ENCODE measurements around the gene DCLK2. TPM values are rescaled to one million over a fixed set of nuclear protein-coding genes. Genes with fewer than 3 reads are reported as not detected.

DCLK2 gene
- total RNA-seq, 3 donors from 2014 or later, result 3.0 to 11.8 (median 4.3) TPM

DNA sequence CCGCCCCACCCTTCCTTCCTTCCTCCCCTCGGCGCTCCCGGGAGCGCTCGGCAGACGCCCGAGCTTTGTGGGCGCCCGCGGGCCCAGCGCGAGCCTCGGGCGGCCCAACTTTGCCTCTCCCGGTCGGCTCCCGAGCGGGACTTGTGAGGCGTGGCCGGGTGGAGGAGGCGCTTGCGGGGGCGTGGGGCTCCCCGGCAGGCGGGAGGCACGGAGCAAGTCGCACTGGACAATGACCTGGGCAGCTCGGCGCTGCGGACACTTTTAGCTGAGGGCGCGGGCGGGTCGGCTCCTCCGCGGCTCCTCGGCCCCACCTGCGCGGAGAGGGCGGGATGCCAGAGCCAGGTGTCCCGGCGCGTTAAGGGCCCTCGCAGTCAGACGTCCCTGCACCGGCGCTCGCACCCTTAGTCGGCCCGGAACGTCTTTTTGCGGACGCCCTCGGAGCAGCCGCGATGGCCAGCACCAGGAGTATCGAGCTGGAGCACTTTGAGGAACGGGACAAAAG, 385 bp downstream of the DCLK2 start:
- no peaks in the 10 kb centered on the region for H3K36me3 ChIP-seq (ENCODE audit: low read depth)
- H3K9me3 ChIP-seq, result no peaks in the 10 kb centered on the region
- TF ChIP-seq, protein P1, sequence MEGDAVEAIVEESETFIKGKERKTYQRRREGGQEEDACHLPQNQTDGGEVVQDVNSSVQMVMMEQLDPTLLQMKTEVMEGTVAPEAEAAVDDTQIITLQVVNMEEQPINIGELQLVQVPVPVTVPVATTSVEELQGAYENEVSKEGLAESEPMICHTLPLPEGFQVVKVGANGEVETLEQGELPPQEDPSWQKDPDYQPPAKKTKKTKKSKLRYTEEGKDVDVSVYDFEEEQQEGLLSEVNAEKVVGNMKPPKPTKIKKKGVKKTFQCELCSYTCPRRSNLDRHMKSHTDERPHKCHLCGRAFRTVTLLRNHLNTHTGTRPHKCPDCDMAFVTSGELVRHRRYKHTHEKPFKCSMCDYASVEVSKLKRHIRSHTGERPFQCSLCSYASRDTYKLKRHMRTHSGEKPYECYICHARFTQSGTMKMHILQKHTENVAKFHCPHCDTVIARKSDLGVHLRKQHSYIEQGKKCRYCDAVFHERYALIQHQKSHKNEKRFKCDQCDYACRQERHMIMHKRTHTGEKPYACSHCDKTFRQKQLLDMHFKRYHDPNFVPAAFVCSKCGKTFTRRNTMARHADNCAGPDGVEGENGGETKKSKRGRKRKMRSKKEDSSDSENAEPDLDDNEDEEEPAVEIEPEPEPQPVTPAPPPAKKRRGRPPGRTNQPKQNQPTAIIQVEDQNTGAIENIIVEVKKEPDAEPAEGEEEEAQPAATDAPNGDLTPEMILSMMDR (IDR thresholded peaks at IDR 0.05), result no peak
- ATAC-seq (peak; percentile 77), DNase-seq (peak; percentile 57 to 79 (median 70))
- intact Hi-C loops (cut with DNase I, micrococcal nuclease), result no loop called here
- H3K4me3 ChIP-seq, result peak overlapping the region; percentile 32
- peaks cover 5% of the 10 kb centered on the region for H3K4me1 ChIP-seq (ENCODE audit: low read depth)

DNA sequence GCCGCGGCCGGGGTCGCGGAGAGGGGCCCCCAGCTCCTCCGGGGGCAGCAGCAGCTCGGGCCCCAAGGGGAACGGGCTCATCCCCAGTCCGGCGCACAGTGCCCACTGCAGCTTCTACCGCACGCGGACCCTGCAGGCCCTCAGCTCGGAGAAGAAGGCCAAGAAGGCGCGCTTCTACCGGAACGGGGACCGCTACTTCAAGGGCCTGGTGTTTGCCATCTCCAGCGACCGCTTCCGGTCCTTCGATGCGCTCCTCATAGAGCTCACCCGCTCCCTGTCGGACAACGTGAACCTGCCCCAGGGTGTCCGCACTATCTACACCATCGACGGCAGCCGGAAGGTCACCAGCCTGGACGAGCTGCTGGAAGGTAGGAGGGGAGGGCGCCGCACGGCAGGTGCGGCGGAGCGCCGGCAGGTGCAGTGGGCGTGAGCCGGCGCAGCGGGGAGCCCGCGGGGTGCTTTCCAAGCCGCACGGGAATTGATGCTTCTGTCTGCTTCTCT, 886 bp downstream of the DCLK2 start:
- Histone ChIP-seq H3K9me3 (no peaks in the 10 kb centered on the region), H3K4me1 (ENCODE audit: low read depth) (peaks cover 5% of the 10 kb centered on the region), H3K4me3 (peak overlapping the region; percentile 32), H3K36me3 (ENCODE audit: low read depth) (no peaks in the 10 kb centered on the region)
- DNase-seq (peak; percentile 35 to 65 (median 60)), ATAC-seq (peak; percentile 69)
- TF ChIP-seq, protein P1 (IDR thresholded peaks at IDR 0.05), result no peak
- intact Hi-C loops (cut with DNase I, micrococcal nuclease), result no loop called here

DNA sequence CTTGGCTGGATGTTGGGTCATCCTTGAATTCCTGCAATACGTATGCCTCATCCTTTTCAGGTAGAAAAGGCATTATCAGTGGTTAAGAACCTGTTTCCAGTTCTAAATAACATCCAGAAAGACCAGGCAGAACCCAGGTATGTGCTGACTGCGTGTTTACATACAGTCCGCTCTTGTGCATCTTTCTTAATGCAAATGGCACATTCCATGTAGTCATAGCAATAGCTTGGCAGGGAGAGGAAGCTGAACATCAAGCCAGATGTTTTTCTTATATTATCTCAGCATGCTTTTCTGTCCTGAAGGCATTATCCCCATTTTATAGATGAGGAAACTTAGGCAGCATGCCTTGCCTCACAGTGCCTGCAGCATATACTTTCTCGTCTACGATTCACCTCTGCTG, 2.1 kb downstream of the DCLK2 start:
- no peak overlapping the region for H3K4me3 ChIP-seq
- peaks cover 5% of the 10 kb centered on the region for H3K4me1 ChIP-seq (ENCODE audit: low read depth)
- intact Hi-C loops (cut with DNase I, micrococcal nuclease), result no loop called here

DNA sequence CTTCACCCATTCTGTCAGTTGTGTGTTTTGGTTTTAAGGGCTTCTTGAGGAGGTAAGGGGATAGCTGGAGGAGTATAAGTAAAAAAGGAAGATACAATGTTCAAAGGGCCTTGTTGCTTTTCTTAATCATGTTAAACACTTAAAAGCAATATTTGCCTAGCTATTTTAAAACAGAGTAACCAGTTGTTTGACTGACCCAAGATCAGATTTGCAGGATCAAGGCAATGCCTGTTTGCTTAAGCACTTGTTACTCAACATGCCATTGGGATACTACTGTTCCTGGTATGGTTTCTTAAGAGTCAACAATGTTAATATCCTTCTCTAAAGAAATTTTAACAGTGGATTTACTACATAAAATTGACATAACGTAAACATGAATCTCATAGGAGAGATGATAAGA, 2.6 kb downstream of the DCLK2 start:
- peaks cover 5% of the 10 kb centered on the region for H3K4me1 ChIP-seq (ENCODE audit: low read depth)
- no peak overlapping the region for H3K4me3 ChIP-seq
- intact Hi-C loops (cut with DNase I, micrococcal nuclease), result no loop called here
- TF ChIP-seq, protein P1 (IDR thresholded peaks at IDR 0.05), result no peak
- ATAC-seq, result no peak
- no peaks in the 10 kb centered on the region for H3K9me3 ChIP-seq
- no peak for DNase-seq
- no peaks in the 10 kb centered on the region for H3K36me3 ChIP-seq (ENCODE audit: low read depth)

More for the DNA sequence above, 2.1 kb downstream of the DCLK2 start:
- ATAC-seq (no peak), DNase-seq (no peak)
- TF ChIP-seq, protein P1 (IDR thresholded peaks at IDR 0.05), result no peak
- Histone ChIP-seq H3K9me3 (no peaks in the 10 kb centered on the region), H3K36me3 (ENCODE audit: low read depth) (no peaks in the 10 kb centered on the region)

DNA sequence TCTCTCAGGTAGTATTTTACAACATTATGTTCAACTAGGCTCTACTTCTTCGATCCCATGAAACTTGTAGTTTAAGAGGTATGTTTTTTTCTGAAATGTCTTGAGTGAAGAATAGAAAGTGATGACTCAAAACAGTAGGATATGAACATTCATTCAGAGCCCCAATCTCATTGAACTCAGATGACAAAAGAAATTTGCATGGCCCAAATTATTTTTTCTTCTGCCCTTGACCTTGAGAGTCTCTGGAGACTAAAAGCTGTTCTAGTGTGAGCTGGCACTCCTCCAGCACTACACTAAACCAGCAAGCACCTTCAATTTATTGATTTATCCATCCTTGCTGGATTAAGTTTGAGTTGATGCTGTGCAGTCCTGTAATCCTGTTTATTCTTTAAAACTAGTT, 4.0 kb downstream of the DCLK2 start:
- TF ChIP-seq, protein P1 (IDR thresholded peaks at IDR 0.05), result no peak
- Histone ChIP-seq H3K4me3 (no peak overlapping the region), H3K9me3 (no peaks in the 10 kb centered on the region), H3K36me3 (ENCODE audit: low read depth) (no peaks in the 10 kb centered on the region), H3K4me1 (ENCODE audit: low read depth) (peaks cover 5% of the 10 kb centered on the region)
- DNase-seq (no peak), ATAC-seq (no peak)
- intact Hi-C loops (cut with DNase I, micrococcal nuclease), result no loop called here

DNA sequence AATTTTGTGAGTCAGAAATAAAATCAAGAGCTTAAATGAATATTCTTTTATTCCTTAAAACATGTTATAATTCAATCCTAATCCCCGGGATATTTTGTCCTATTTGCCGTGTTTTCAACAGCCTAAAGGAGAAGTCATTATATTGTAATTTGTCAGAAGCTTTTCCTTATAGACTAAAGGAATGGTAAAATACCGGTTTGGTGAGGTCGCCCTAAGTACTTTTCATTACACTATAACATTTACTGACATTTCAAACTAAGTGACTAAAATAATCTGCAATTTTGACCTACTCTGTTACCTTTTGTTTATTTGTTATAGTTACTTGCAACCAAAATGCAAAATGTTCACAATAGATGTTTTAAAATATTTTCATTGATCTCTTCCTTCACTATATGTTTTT, 8.8 kb downstream of the DCLK2 start:
- ATAC-seq (peak; percentile 40), DNase-seq (no peak)
- intact Hi-C loops (cut with DNase I, micrococcal nuclease), result no loop called here
- no peaks in the 10 kb centered on the region for H3K9me3 ChIP-seq
- H3K4me1 ChIP-seq (ENCODE audit: low read depth), result no peaks in the 10 kb centered on the region
- H3K36me3 ChIP-seq (ENCODE audit: low read depth), result no peaks in the 10 kb centered on the region
- no peak overlapping the region for H3K4me3 ChIP-seq
- TF ChIP-seq, protein P1 (IDR thresholded peaks at IDR 0.05), result no peak

All from mucosa of descending colon (tissue), 3 donors.